LHCN-M2 (cell line): ENCODE data around the gene LVRN. TPM values are rescaled to one million over a fixed set of nuclear protein-coding genes. Genes with fewer than 3 reads are reported as not detected.
A peak's percentile ranks its signal among the peaks of the same experiment; 100 is the strongest.

Experiments
- DNase-seq: peaks from one replicate; pipeline ENCODE4 v3.0.0-alpha.2; 2012; ENCODE audit warnings: low read depth
- total RNA-seq: library from RNA; depleted of rRNA; stranded (reverse); fragments of >200 nt; gene quantifications from 2 replicates; pipeline ENCODE4 v1.2.3, GENCODE V29; 2014

LVRN gene
- total RNA-seq, 1 experiment from 2014 or later: 0.11 TPM

GRCh38 chr5:116013207-116013785, 51.0 kb downstream of the LVRN start:
- DNase-seq: no peak

- peak; percentile 10 for DNase-seq
Measured at GRCh38 chr5:116013936-116014335, 51.7 kb downstream of the LVRN start.

GRCh38 chr5:116023619-116024018, 61.3 kb downstream of the LVRN start:
- no peak for DNase-seq

GRCh38 chr5:116025866-116026265, 63.6 kb downstream of the LVRN start:
- DNase-seq: no peak

- DNase-seq: peak; percentile 93
Measured at GRCh38 chr5:116032094-116032517, 69.8 kb downstream of the LVRN start, which contains the start of gene ARL14EPL. Gene ARL14EPL (plus strand): TSS chr5:116032472. CDS start chr5:116051466, 18,994 bp downstream.

- DNase-seq: no peak
Measured at GRCh38 chr5:116032991-116033390, 70.7 kb downstream of the LVRN start.

- DNase-seq: peak; percentile 49
Measured at GRCh38 chr5:116035123-116035522, 72.8 kb downstream of the LVRN start.

- peak; percentile 17 for DNase-seq
Measured at GRCh38 chr5:116037236-116037822, 75.1 kb downstream of the LVRN start.

GRCh38 chr5:116038817-116039216, 76.5 kb downstream of the LVRN start:
- no peak for DNase-seq

GRCh38 chr5:116042375-116042774, 80.1 kb downstream of the LVRN start:
- DNase-seq: no peak

GRCh38 chr5:116044073-116044472, 81.8 kb downstream of the LVRN start:
- no peak for DNase-seq

- DNase-seq: peak; percentile 86
Measured at GRCh38 chr5:116045821-116046220, 83.5 kb downstream of the LVRN start.

- DNase-seq: no peak
Measured at GRCh38 chr5:116046261-116046660, 84.0 kb downstream of the LVRN start.

GRCh38 chr5:116046823-116047222, 84.5 kb downstream of the LVRN start:
- peak; percentile 31 for DNase-seq

GRCh38 chr5:116058346-116058936, 96.2 kb downstream of the LVRN start:
- no peak for DNase-seq

GRCh38 chr5:116062352-116062751, 100.1 kb downstream of the LVRN start:
- peak; percentile 7 for DNase-seq

- peak; percentile 25 for DNase-seq
Measured at GRCh38 chr5:116063950-116064349, 101.7 kb downstream of the LVRN start.

GRCh38 chr5:116068028-116068632, 105.9 kb downstream of the LVRN start:
- DNase-seq: peak; percentile 50

GRCh38 chr5:116071211-116071610, 108.9 kb downstream of the LVRN start:
- DNase-seq: no peak

GRCh38 chr5:116075191-116075831, 113.0 kb downstream of the LVRN start:
- peak; percentile 39 for DNase-seq

GRCh38 chr5:116076496-116076895, 114.2 kb downstream of the LVRN start:
- DNase-seq: no peak
